GM10266 (cell line): ENCODE measurements around the gene RERE.

Experiments used
- DNase-seq: peaks from one replicate; pipeline ENCODE4 v3.0.0; 2012; ENCODE audit errors: extremely low spot score
- CTCF ChIP-seq: IDR thresholded peaks from 2 replicates; pipeline ENCODE4 v1.5.1; 2012; ENCODE audit warnings: mild to moderate bottlenecking, low read depth; ENCODE audit not compliant: control insufficient read depth, insufficient read depth; ENCODE audit errors: missing control alignments

RERE gene

GRCh38 chr1:8560611-8561544, 256.6 kb downstream of the RERE start:
- TF ChIP-seq CTCF, result peak; percentile 88
- DNase-seq, result peak; percentile 33

- DNase-seq, result no peak
- no peak for TF ChIP-seq CTCF
These were observed 257.4 kb downstream of the RERE start for GRCh38 chr1:8560035-8560434.

DNA sequence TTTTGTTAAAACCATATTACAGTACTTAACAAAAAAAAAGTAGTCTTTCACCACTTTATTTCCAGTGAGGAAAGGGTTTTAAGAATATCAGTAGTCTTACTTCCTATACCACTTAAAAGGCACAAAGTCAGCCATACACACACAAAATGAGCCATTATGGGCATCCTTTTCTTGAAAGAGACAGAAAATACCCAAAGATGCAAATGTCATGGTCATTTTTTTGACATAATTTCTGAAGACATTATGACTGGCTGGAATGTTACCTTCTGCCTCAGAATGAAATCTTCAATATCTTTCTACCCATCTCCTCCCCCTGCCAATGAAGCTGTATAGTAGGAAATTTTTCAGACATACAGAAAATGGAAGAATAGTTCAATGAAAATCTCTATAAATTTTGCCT, 261.9 kb downstream of the RERE start:
- no peak for DNase-seq
- TF ChIP-seq CTCF, result no peak

DNA sequence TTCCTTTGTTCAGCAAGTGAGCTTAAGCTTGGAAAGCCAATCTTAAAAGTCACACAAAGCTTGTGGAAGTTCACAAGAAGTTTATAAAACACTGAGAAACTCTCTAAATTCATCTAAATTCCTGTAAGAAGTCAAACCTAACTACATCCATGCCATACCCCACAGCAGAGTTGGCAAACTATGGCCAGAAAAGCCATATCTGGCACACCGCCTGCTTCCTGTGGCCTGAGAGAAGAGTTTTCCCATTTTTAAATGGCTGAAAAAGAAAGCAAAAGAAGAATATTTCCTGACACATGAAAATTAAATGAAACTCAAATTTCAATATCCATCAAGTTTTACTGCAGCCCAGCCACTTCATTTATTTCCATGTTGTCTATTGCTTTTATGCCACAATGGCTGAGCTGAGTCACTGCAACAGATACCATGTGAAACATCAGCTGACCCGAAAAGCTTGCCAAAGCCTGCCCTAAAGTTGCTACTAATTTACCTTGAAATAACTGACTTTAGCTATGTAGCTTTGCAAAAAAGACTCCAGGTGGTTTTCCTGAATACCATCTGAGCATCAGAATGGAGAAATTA, 262.4 kb downstream of the RERE start:
- no peak for DNase-seq
- no peak for TF ChIP-seq CTCF

- no peak for DNase-seq
- no peak for TF ChIP-seq CTCF
These were observed 264.5 kb downstream of the RERE start for GRCh38 chr1:8552820-8553397.

- TF ChIP-seq CTCF, result no peak
- DNase-seq, result no peak
These were observed 265.6 kb downstream of the RERE start for GRCh38 chr1:8551613-8552489.
